ENCODE data around the gene SZRD1. TPM values are rescaled to one million over a fixed set of nuclear protein-coding genes. Genes with fewer than 3 reads are reported as not detected.

The SZRD1 gene
- total RNA-seq, 2 experiments from 2014 or later, result 115 to 120 TPM

DNA sequence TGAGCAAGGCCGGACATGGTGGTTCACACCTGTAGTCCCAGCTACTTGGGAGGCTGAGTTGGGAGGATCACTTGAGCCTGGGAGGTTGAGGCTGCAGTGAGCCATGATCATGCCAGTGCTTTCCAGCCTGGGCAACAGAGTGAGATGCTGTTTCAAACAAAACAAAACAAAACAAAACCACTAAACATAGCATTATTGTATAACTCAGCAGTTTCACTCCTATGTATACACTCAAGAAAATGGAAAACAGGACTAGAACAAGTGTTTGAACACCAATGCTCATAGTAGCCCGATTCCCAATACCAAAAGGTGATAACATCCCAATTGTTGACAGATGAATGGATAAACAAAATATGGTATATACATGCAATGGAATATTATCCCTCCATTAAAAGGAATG lies 71.5 kb downstream of the SZRD1 start:
- ChIA-PET CTCF (no interaction called here), POLR2A (no interaction called here)
- peaks cover 28% of the 10 kb centered on the region for H3K4me1 Mint-ChIP-seq (ENCODE audit: low read depth)
- H3K9me3 Mint-ChIP-seq, result no peaks in the 10 kb centered on the region
- no peak for ATAC-seq (ENCODE audit: poor library complexity)
- H3K27ac ChIP-seq (ENCODE audit: low read depth in 1 of 2, low read length in 2 of 2), result no peak overlapping the region
- H3K36me3 Mint-ChIP-seq (ENCODE audit: low read depth), result peaks cover 32% of the 10 kb centered on the region
- H3K4me3 Mint-ChIP-seq, result no peak overlapping the region
- no peaks in the 10 kb centered on the region for H3K9me3 ChIP-seq (ENCODE audit: control insufficient read depth in 1 of 2, insufficient read depth in 1 of 2, low read length in 2 of 2)
- peaks cover 28% of the 10 kb centered on the region for H3K4me1 ChIP-seq (ENCODE audit: insufficient read depth, low read length)
- H3K36me3 ChIP-seq (ENCODE audit: insufficient read depth, low read length), result peaks cover 16% of the 10 kb centered on the region
- no peaks in the 10 kb centered on the region for H3K27me3 Mint-ChIP-seq
- H3K4me3 ChIP-seq (ENCODE audit: low read length), result no peak overlapping the region
- intact Hi-C loops (cut with DNase I, micrococcal nuclease), result no loop called here
- no peak for DNase-seq
- TF ChIP-seq, protein P1, sequence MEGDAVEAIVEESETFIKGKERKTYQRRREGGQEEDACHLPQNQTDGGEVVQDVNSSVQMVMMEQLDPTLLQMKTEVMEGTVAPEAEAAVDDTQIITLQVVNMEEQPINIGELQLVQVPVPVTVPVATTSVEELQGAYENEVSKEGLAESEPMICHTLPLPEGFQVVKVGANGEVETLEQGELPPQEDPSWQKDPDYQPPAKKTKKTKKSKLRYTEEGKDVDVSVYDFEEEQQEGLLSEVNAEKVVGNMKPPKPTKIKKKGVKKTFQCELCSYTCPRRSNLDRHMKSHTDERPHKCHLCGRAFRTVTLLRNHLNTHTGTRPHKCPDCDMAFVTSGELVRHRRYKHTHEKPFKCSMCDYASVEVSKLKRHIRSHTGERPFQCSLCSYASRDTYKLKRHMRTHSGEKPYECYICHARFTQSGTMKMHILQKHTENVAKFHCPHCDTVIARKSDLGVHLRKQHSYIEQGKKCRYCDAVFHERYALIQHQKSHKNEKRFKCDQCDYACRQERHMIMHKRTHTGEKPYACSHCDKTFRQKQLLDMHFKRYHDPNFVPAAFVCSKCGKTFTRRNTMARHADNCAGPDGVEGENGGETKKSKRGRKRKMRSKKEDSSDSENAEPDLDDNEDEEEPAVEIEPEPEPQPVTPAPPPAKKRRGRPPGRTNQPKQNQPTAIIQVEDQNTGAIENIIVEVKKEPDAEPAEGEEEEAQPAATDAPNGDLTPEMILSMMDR (IDR thresholded peaks at IDR 0.05), result no peak
- H3K27ac Mint-ChIP-seq, result no peak overlapping the region
- peaks cover 0 to 2% of the 10 kb centered on the region in 2 experiments for H3K27me3 ChIP-seq (ENCODE audit: control insufficient read depth in 1 of 2, insufficient read depth in 2 of 2, low read length in 2 of 2)

DNA sequence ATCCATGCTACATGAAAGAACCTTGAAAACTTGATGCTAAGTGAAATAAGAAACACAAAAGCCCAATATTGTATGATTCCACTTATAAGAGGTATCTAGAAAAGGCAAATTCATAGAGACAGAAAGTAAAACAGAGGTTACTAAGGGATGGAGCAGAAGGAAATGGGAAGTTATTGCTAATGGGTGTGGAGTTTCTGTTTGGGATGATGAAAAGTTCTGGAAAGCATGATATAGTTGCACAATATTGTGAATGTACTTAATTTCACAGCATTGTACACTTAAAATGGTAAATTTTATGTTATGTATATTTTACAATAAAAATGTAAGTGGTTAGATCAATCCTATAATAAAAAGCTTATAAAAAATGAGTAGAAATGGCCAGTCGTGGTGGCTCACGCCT lies 71.9 kb downstream of the SZRD1 start:
- ChIA-PET CTCF (interaction anchor here (1.9 kb wide), 1 partner anchor 18 kb away, joined by 7 read pairs; no protein-coding TSS in a partner anchor), POLR2A (no interaction called here)
- Histone ChIP-seq H3K4me3 (ENCODE audit: low read length) (no peak overlapping the region), H3K36me3 (ENCODE audit: insufficient read depth, low read length) (peaks cover 20% of the 10 kb centered on the region), H3K27me3 (ENCODE audit: control insufficient read depth in 1 of 2, insufficient read depth in 2 of 2, low read length in 2 of 2) (peaks cover 0 to 2% of the 10 kb centered on the region in 2 experiments), H3K4me1 (ENCODE audit: insufficient read depth, low read length) (peaks cover 32% of the 10 kb centered on the region), H3K9me3 (ENCODE audit: control insufficient read depth in 1 of 2, insufficient read depth in 1 of 2, low read length in 2 of 2) (no peaks in the 10 kb centered on the region), H3K27ac (ENCODE audit: low read depth in 1 of 2, low read length in 2 of 2) (no peak overlapping the region)
- intact Hi-C loops (cut with DNase I, micrococcal nuclease), result no loop called here
- ATAC-seq (ENCODE audit: poor library complexity) (no peak), DNase-seq (no peak)
- no peaks in the 10 kb centered on the region for H3K9me3 Mint-ChIP-seq
- TF ChIP-seq, protein P1 (IDR thresholded peaks at IDR 0.05), result no peak
- H3K4me3 Mint-ChIP-seq, result peak overlapping the region; percentile 76
- peaks cover 28% of the 10 kb centered on the region for H3K4me1 Mint-ChIP-seq (ENCODE audit: low read depth)
- H3K27me3 Mint-ChIP-seq, result no peaks in the 10 kb centered on the region
- H3K27ac Mint-ChIP-seq, result no peak overlapping the region
- peaks cover 36% of the 10 kb centered on the region for H3K36me3 Mint-ChIP-seq (ENCODE audit: low read depth)

DNA sequence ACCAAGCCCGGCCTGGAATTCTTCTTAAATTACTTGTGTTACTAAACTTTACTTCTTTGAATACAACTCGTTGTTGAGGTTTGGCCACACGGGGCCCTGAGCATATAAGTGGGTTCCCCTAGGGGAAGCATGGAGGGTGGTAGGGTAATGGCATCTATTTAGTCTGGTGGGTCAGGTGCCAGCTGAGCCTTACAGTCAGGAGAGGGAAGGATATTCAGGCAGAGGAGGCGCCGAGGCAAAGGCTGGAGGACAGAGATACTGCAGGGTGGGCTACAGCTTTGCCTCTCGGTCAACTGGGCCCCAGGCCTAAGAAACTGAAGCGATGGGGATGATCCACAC lies 73.1 kb downstream of the SZRD1 start:
- Mint-ChIP-seq H3K4me3 (peak overlapping the region; percentile 99), H3K27me3 (no peaks in the 10 kb centered on the region), H3K27ac (peak overlapping the region; percentile 97), H3K4me1 (ENCODE audit: low read depth) (peaks cover 33% of the 10 kb centered on the region), H3K36me3 (ENCODE audit: low read depth) (peaks cover 48% of the 10 kb centered on the region), H3K9me3 (no peaks in the 10 kb centered on the region)
- ATAC-seq (ENCODE audit: poor library complexity) (no peak), DNase-seq (no peak)
- intact Hi-C loops (cut with DNase I, micrococcal nuclease), result loop anchor here (2.0 to 10.0 kb wide), 5 partner anchors 55 to 175 kb away; partner anchors contain the start of genes SZRD1 (in 2 of the 2) and FBXO42 (in 1 of the 2)
- Histone ChIP-seq H3K9me3 (ENCODE audit: control insufficient read depth in 1 of 2, insufficient read depth in 1 of 2, low read length in 2 of 2) (no peaks in the 10 kb centered on the region), H3K27me3 (ENCODE audit: control insufficient read depth in 1 of 2, insufficient read depth in 2 of 2, low read length in 2 of 2) (no peaks in the 10 kb centered on the region), H3K27ac (ENCODE audit: low read depth in 1 of 2, low read length in 2 of 2) (peak overlapping the region in 1 of 2 donors; percentile 100), H3K36me3 (ENCODE audit: insufficient read depth, low read length) (peaks cover 31% of the 10 kb centered on the region), H3K4me3 (ENCODE audit: low read length) (peak overlapping the region; percentile 82), H3K4me1 (ENCODE audit: insufficient read depth, low read length) (peaks cover 41% of the 10 kb centered on the region)
- ChIA-PET POLR2A (interaction anchor here (0.8 to 3.0 kb wide), 14 partner anchors 9 to 606 kb away, joined by 3 to 39 read pairs (median 4); partner anchors contain the start of genes FBXO42 and SZRD1), CTCF (interaction anchor here (1.1 to 1.9 kb wide), 8 partner anchors 9 to 202 kb away, joined by 3 to 13 read pairs (median 6); partner anchors contain the start of gene FBXO42)
- TF ChIP-seq, protein P1 (IDR thresholded peaks at IDR 0.05), result no peak
